Measurements from ENCODE around the gene CCDC171.
A peak's percentile ranks its signal among the peaks of the same experiment; 100 is the strongest.
"Not testable (repeated sequence)": the region's sequence is repeated elsewhere in the genome, so short reads cannot be mapped to it uniquely, and the experiment has no call there.

Gene CCDC171

DNA sequence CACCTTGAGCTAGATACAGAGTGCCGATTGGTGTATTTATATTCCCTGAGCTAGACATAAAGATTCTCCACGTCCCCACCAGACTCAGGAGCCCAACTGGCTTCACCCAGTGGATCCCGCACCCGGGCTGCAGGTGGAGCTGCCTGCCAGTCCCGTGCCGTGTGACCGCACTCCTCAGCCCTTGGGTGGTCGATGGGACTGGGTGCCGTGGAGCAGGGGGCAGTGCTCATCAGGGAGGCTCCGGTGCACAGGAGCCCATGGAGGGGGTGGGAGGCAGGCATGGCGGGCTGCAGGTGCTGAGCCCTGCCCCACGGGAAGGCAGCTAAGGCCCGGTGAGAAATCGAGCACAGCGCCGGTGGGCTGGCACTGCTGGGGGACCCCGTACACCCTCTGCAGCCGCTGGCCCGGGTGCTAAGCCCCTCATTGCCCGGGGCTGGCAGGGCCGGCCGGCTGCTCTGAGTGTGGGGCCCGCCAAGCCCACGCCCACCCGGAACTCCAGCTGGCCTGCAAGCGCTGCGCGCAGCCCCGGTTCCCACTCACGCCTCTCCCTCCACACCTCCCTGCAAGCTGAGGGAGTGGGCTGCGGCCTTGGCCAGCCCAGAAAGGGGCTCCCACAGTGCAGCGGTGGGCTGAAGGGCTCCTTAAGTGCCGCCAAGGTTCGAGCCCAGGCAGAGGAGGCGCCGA is 147.2 kb downstream of the CCDC171 start:
- not testable (repeated sequence) for DNase-seq

- DNase-seq = no peak
Measured at GRCh38 chr9:15707000-15707399, 154.2 kb downstream of the CCDC171 start.

DNA sequence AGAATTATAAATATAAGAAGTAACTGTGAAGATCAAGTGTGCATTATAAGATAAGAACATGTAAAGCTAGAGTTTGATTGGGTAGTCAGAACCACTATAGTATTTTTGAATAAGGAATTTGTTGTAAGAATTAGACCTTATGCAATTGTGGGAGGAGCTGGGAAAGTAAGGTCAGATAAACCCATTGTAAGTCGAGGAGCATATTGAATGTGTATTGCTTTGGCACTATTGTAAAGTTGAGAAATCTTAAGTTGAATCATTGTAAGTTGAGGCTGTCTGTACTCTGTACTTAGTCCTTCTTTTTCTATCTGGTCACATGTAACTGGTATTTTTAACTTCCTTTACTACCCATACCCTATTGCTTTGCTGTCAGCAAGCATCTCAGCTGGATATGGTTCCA is 158.7 kb downstream of the CCDC171 start:
- DNase-seq = no peak

DNA sequence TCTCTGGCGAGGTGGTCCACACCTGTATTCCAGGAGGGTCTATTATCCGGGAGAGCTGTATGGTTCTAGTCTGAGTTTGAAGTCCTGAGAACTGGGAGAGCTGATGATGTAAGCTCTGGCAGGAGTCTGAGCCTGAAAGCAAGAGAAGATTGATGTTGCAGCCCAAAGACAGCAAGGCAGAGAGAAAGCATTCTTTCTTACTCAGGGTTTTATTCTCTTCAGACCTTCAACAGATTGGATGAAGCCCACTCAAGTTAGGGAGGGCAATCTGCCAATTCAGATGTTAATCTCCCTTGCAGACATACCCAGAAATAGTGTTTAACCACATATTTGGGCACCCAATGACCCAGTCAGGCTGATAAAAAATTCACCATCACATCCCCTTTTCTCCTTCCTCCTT is 159.1 kb downstream of the CCDC171 start:
- no peak for DNase-seq

DNA sequence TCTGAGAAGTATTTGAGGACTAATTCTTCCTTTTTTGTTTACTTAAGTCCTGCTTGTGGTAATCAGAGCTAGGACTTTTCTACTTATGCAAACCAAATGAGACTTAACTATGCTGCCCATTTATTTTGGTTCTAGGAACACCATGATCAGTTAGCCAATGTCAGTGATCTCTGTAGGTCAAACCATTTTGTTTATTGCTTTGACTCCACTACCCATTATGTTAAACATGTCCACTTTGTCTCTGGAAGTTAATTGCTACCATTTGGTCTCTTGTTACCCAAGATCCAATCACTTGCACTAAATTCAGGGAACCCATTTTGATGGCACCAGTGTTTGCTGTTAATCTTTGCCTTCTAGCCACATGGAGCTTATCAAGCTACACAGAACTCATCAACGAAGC is 161.9 kb downstream of the CCDC171 start:
- DNase-seq = no peak

GRCh38 chr9:15717290-15717967 is 164.6 kb downstream of the CCDC171 start:
- no peak for DNase-seq

DNA sequence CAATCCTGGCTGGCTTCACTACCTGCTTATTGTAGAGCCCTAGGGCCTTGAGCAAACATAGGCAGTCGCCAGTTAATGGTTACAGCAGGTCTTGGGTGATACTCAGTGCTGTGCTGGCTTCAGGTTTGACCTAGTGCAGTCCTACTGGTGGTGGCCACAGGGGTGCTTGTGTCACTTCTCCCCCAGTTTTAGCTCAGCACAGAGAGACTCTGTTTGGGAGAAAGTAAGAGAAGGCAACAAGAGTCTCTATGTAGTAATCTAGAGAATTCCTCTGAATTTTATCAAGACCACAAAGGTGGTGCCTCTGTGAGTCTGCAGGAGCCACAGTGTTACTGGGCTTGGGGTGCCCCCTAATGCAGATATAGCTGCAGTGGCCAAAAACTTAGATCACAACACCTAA is 165.6 kb downstream of the CCDC171 start:
- DNase-seq = no peak

DNA sequence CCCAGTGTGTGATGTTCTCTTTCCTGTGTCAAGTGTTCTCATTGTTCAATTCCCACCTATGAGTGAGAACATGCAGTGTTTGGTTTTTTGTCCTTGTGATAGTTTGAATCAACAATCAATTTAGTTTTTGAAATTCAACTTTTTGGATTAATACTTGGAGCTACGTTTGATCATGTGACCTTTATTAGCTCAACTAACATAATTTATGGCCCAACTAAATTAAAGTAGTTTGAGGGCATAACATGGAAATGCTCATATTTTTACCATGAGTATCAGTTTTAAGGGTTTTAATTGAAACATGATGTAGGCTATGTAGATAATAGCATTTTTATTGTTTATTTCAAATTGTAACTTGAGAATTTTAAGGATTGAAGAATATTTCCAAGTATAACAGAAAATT is 168.0 kb downstream of the CCDC171 start:
- DNase-seq = no peak

DNA sequence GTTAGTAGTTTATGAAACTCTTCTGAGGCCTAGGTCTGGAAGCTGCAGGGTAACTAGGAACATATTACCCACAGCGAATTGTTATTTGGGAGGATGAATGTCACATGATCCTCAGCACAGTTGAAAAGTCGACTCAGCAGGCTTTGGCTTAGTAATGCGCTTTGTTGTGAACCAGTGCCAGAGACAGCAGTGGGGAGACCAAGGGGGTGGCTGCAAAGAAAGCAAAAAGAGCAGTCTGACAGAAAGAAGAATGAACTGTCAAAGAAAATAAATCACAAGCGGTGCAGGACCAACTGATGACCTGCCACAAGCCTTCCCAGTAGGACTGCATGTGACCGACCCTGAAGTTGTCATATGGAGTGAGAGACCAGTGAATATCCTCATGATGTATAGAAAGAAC is 170.0 kb downstream of the CCDC171 start:
- peak; percentile 58 for DNase-seq

GRCh38 chr9:15724016-15724415 is 171.2 kb downstream of the CCDC171 start:
- DNase-seq = no peak

- DNase-seq = no peak
Measured at GRCh38 chr9:15724612-15725011, 171.8 kb downstream of the CCDC171 start.

DNA sequence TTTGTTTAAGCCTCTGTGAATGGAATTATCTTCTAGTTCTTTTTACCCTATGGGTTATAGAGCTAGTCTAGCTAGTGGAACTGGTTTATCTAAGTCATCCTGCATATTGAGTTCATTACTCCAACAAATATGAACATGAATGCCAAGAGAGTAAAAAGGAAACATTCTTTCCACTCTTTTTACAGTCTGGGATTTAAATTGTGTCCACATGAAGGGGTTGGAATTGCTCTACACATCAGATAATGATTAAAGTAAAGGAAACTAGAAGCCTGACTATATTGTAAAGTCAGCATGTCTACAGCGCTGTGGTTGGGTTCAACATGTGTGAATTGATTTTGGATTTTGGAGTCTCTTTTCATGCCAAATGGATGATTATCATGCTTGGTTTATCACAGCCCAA is 173.1 kb downstream of the CCDC171 start:
- DNase-seq = no peak

- no peak for DNase-seq
Measured at GRCh38 chr9:15729507-15729906, 176.7 kb downstream of the CCDC171 start.

DNA sequence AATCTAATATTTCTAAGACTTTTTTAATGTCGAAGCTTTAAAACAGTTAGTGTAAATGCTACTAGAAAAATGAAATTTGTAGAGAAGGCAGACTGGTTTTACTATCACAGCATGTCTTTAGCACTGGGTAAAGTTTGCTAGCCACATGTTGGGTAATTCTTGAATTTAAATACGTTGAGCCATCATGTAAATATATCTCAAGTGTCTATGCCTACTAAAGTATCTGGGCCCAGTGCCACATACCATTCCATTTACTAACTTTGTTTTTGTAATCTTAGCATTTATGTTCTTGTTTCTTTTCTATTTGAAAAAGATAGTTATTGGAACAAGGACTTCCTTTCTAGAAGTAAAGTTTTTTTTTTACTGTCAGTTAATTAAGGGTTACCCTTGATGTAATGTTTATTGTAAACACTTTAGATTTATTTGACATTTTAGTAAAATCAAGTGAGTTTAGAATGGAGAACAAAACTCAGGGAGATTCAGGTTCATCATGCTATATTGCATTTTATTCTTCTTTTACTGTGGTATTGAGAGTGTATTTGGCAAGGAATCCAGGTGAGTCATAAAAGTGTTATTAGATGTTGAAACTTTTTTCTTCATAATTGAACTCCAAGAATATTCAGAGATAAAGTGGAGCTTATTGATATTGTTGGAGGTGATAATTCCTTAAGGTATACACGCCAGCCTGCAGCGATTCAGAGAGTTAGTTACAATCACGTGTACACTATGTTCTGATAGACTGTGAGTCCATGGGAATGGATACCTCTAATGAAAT is 182.4 kb downstream of the CCDC171 start:
- DNase-seq = no peak

- DNase-seq = no peak
Measured at GRCh38 chr9:15736569-15736968, 183.7 kb downstream of the CCDC171 start.

DNA sequence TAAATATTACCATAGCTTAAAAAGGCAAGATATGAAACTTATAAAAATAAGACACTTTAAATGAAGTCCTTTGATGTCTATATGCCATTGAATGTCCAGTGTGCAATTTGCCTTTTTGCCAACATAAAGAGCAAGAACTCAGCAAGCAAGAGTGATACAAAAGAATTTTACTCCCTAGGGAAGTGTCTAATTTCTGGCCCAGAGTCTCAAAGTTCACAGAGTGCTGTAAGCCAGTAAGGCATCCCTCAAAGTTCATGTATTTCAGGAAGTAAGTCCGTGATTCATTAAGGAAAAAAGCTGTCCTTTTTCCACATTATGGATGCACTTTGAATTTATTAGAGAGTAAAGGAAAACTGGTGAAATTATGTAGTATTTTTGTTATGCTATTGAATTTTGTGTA is 185.2 kb downstream of the CCDC171 start:
- no peak for DNase-seq

- no peak for DNase-seq
Measured at GRCh38 chr9:15741015-15741414, 188.2 kb downstream of the CCDC171 start.

DNA sequence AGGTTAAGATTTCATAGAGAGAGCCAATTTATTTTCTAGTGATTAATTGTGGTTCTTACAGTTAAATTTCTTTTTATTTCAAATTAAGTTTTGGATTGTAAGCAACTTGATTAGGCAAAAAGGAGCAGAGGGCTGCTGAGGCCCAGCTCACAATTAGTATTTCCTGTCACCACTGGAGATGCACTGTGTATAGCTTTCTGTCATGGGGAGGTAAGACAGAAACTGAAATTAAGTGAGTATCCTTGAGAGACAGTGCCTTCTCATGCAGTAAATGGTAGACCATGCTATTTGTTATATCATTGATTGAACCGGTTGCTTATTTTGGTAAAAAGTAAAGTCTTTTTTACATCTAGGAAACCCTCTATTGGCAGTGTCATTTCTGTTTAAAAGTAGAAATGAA is 190.7 kb downstream of the CCDC171 start:
- DNase-seq = no peak

DNA sequence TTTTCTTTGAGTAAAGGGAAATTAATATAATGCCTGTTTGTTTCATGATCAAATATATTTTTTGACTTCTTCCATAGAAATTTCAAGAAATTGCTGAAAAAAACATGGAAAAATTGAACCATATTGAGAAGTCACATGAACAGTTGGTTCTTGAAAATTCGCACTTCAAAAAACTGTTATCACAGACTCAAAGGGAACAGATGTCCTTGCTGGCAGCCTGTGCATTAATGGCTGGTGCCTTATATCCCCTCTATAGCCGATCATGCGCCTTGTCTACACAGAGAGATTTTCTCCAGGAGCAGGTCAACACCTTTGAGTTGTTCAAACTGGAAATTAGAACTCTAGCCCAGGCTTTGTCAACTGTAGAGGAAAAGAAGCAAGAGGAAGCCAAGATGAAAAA is 191.4 kb downstream of the CCDC171 start:
- no peak for DNase-seq

DNA sequence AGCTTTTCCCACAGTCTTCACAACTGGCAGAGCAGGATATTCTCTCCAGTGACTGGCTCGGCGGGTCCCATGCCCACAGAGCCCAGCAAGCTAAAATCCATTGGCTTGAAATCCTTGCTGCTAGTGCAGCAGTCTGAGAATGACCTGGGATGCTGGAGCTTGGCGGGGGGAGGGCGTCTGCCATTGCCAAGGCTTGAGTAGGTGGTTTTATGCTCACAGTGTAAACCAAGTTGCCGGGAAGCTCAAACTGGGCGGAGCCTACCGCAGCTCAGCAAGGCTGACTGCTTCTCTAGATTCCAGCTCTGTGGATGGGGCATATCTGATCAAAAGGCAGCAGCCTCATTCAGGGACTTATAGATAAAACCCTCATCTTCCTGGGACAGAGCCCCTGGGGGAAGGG is 194.1 kb downstream of the CCDC171 start:
- DNase-seq = no peak

GRCh38 chr9:15755660-15756059 is 202.8 kb downstream of the CCDC171 start:
- DNase-seq = no peak

DNA sequence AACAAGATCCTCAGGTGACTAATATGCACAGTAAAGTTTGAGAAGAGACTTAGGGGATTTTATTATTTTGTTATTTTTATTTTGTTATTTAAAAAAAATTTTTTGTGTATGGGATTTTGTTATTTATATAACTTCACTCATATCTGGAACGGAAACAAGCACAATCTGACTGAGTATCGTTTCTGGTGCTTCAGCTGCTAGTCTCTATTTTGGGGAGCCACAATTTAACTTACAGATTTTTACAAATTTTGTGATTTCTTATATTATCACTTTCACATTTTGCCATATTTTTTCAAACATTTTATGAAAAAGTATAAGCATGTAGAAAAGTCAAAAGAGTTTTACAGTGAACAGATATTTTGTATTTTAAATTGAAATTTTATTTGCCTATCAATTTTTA is 208.7 kb downstream of the CCDC171 start:
- DNase-seq = no peak

GRCh38 chr9:15763371-15763770 is 210.5 kb downstream of the CCDC171 start:
- no peak for DNase-seq

GRCh38 chr9:15764131-15764530 is 211.3 kb downstream of the CCDC171 start:
- DNase-seq = no peak
